GM23338 (cell line): ENCODE data around the gene TBCE. TPM values are rescaled to one million over a fixed set of nuclear protein-coding genes. Genes with fewer than 3 reads are reported as not detected.
"Not testable (repeated sequence)": the region's sequence is repeated elsewhere in the genome, so short reads cannot be mapped to it uniquely, and the experiment has no call there.

Experiments
- ATAC-seq: fragments of 200-7000 bp; cut with Tn5 transposase; 3 replicates; pipeline ENCODE4 v1.9.1; 2020
- DNase-seq: peaks from one replicate; pipeline ENCODE4 v3.0.0-alpha.2; 2015; ENCODE audit warnings: low spot score
- H2AFZ ChIP-seq: fragments of 200-600 bp; sonication (generic); 2 replicates; pipeline ENCODE4 v1.8.0; 2016; ENCODE audit warnings: antibody characterized with exemption, mild to moderate bottlenecking, moderate library complexity
- H3F3A ChIP-seq: fragments of 200-600 bp; sonication (generic); replicated peaks from 2 replicates; pipeline ENCODE4 v1.8.0; 2017; ENCODE audit warnings: antibody characterized with exemption, mixed run types, low read depth
- H3K27ac ChIP-seq: fragments of 200-600 bp; sonication (generic); 2 replicates; pipeline ENCODE4 v1.6.1; 2016; ENCODE audit warnings: low read depth
- H3K27me3 ChIP-seq: fragments of 200-600 bp; sonication (generic); 2 replicates; pipeline ENCODE4 v1.8.0; 2016; ENCODE audit warnings: mild to moderate bottlenecking, mixed run types, moderate library complexity; ENCODE audit not compliant: insufficient read depth
- H3K36me3 ChIP-seq: fragments of 200-600 bp; sonication (generic); 2 replicates; pipeline ENCODE4 v1.8.0; 2016; ENCODE audit warnings: mild to moderate bottlenecking; ENCODE audit not compliant: insufficient read depth
- H3K4me1 ChIP-seq: fragments of 200-600 bp; sonication (generic); 2 replicates; pipeline ENCODE4 v1.8.0; 2016; ENCODE audit warnings: mild to moderate bottlenecking, moderate library complexity; ENCODE audit not compliant: insufficient read depth
- H3K4me2 ChIP-seq: fragments of 200-600 bp; sonication (generic); 2 replicates; pipeline ENCODE4 v1.7.1; 2017; ENCODE audit warnings: mixed run types
- H3K4me3 ChIP-seq: fragments of 200-600 bp; sonication (generic); 2 replicates; pipeline ENCODE4 v1.6.1; 2016; ENCODE audit warnings: mixed run types
- H3K79me2 ChIP-seq: fragments of 200-600 bp; sonication (generic); replicated peaks from 2 replicates; pipeline ENCODE4 v1.8.0; 2017; ENCODE audit warnings: mild to moderate bottlenecking; ENCODE audit not compliant: insufficient read depth
- H3K9me2 ChIP-seq: fragments of 200-600 bp; sonication (generic); 2 replicates; pipeline ENCODE4 v1.8.0; 2017; ENCODE audit not compliant: insufficient read depth
- H4K20me1 ChIP-seq: fragments of 200-600 bp; sonication (generic); replicated peaks from 2 replicates; pipeline ENCODE4 v1.8.0; 2017; ENCODE audit warnings: mild to moderate bottlenecking; ENCODE audit not compliant: insufficient read depth
- H3K27ac Mint-ChIP-seq: 2 replicates; pipeline ENCODE4 v1.8.0; 2020; ENCODE audit warnings: inconsistent platforms, mild to moderate bottlenecking, moderate library complexity, mixed read lengths
- H3K27me3 Mint-ChIP-seq: 3 replicates; pipeline ENCODE4 v1.8.0; 2022; ENCODE audit warnings: low read depth, mild to moderate bottlenecking, moderate library complexity, mixed read lengths, inconsistent platforms; ENCODE audit not compliant: insufficient read depth, poor library complexity
- H3K36me3 Mint-ChIP-seq: 3 replicates; pipeline ENCODE4 v1.8.0; 2021; ENCODE audit warnings: low read depth, mild to moderate bottlenecking, inconsistent platforms, moderate library complexity, mixed read lengths
- H3K4me1 Mint-ChIP-seq: 3 replicates; pipeline ENCODE4 v1.8.0; 2020; ENCODE audit warnings: mild to moderate bottlenecking, inconsistent platforms, mixed read lengths
- H3K4me3 Mint-ChIP-seq: 3 replicates; pipeline ENCODE4 v1.8.0; 2021; ENCODE audit warnings: moderate library complexity, mild to moderate bottlenecking, inconsistent platforms, mixed read lengths
- H3K9me3 Mint-ChIP-seq: 3 replicates; pipeline ENCODE4 v1.8.0; 2020; ENCODE audit warnings: moderate library complexity, mild to moderate bottlenecking, inconsistent platforms, mixed read lengths
- CTCF ChIP-seq, 2 experiments: fragments of 200-600 bp in 1 of 2; sonication (generic) in 1 of 2; conservative IDR thresholded peaks; 2 replicates each; pipeline versions ENCODE4 v1.5.1 to v1.6.1; 2016 to 2017; ENCODE audit warnings: antibody characterized with exemption in 2 of 2, low read depth in 2 of 2, mild to moderate bottlenecking in 2 of 2, moderate library complexity in 1 of 2
- ETS1 ChIP-seq: IDR thresholded peaks from 2 replicates; pipeline ENCODE4 v1.6.1; 2016; ENCODE audit warnings: antibody characterized with exemption
- EZH2 ChIP-seq: fragments of 200-600 bp; sonication (generic); IDR thresholded peaks from one replicate; pipeline ENCODE4 v1.8.0; 2017; ENCODE audit warnings: antibody characterized with exemption, mild to moderate bottlenecking, low read depth; ENCODE audit not compliant: unreplicated experiment
- EZH2phosphoT487 ChIP-seq: fragments of 200-600 bp; sonication (generic); IDR thresholded peaks from one replicate; pipeline ENCODE4 v1.8.1; 2018; ENCODE audit warnings: antibody characterized with exemption; ENCODE audit not compliant: unreplicated experiment
- NANOG ChIP-seq: IDR thresholded peaks from 2 replicates; pipeline ENCODE4 v1.6.1; 2016; ENCODE audit warnings: antibody characterized with exemption, borderline replicate concordance
- POLR2AphosphoS5 ChIP-seq: IDR thresholded peaks from 2 replicates; pipeline ENCODE4 v1.6.1; 2016; ENCODE audit warnings: antibody characterized with exemption, low read depth
- polyA plus RNA-seq: library from polyadenylated mRNA; unstranded; fragments of >200 nt; fragmentation: Nextera tagmentation; extraction: Ambion mirVana; gene quantifications from 2 replicates; pipeline ENCODE4 v1.2.1, GENCODE V29; 2016
- total RNA-seq: library from RNA; depleted of rRNA; stranded (reverse); fragments of >200 nt; shearing (Covaris generic); gene quantifications from 2 replicates; pipeline ENCODE4 v1.2.3, GENCODE V29; 2014

TBCE gene
- total and polyA plus RNA-seq, 2 experiments from 2014 or later: 42.7 to 64.8 TPM

GRCh38 chr1:235455097-235455496, 87.9 kb downstream of the TBCE start (continued):
- no peak for TF ChIP-seq CTCF (conservative IDR thresholded peaks at IDR 0.05; ENCODE audit: low read depth in 2 of 2)
- no peak for TF ChIP-seq EZH2phosphoT487
- TF ChIP-seq ETS1: no peak
- TF ChIP-seq POLR2AphosphoS5: no peak
- no peak for TF ChIP-seq NANOG

GRCh38 chr1:235455823-235456222, 88.6 kb downstream of the TBCE start:
- H3K4me3 Mint-ChIP-seq: no peak overlapping the region
- peaks cover under 1% of the 10 kb centered on the region; the same call in 2 of the 3 replicates for H3K4me1 Mint-ChIP-seq
- Histone ChIP-seq H3K4me1 (no peaks in the 10 kb centered on the region), H3K27me3 (no peaks in the 10 kb centered on the region), H3K4me2 (no peak overlapping the region), H3K9me2 (no peaks in the 10 kb centered on the region), H3K27ac (no peak overlapping the region), H3K4me3 (no peak overlapping the region), H3F3A (no peaks in the 10 kb centered on the region), H3K36me3 (peaks cover under 1% of the 10 kb centered on the region), H2AFZ (no peak overlapping the region), H3K79me2 (no peaks in the 10 kb centered on the region), H4K20me1 (no peaks in the 10 kb centered on the region)
- H3K9me3 Mint-ChIP-seq: no peaks in the 10 kb centered on the region
- no peak for ATAC-seq
- no peak for TF ChIP-seq EZH2
- no peak overlapping the region for H3K27ac Mint-ChIP-seq
- peaks cover 2% of the 10 kb centered on the region for H3K27me3 Mint-ChIP-seq
- H3K36me3 Mint-ChIP-seq: peaks cover 28% of the 10 kb centered on the region; the same call in 2 of the 3 replicates
- no peak for DNase-seq

- not testable (repeated sequence) for H3K79me2 ChIP-seq, H3K36me3 ChIP-seq, H3K4me1 ChIP-seq, H3K27me3 Mint-ChIP-seq, H4K20me1 ChIP-seq, H3K4me2 ChIP-seq, H3K9me2 ChIP-seq, H3K9me3 Mint-ChIP-seq, H3F3A ChIP-seq, H3K4me3 Mint-ChIP-seq, H3K27ac ChIP-seq, ATAC-seq, H3K4me3 ChIP-seq, H3K27ac Mint-ChIP-seq, H3K4me1 Mint-ChIP-seq, DNase-seq, H2AFZ ChIP-seq, H3K27me3 ChIP-seq
- peaks cover 14% of the 10 kb centered on the region; the same call in 2 of the 3 replicates for H3K36me3 Mint-ChIP-seq
Observed at GRCh38 chr1:235457856-235458255, 90.6 kb downstream of the TBCE start.

- ATAC-seq: no peak
- Mint-ChIP-seq H3K36me3 (peaks cover 24% of the 10 kb centered on the region), H3K4me1 (no peaks in the 10 kb centered on the region)
- no peak for TF ChIP-seq ETS1
Observed at GRCh38 chr1:235460770-235461169, 93.5 kb downstream of the TBCE start.

More at GRCh38 chr1:235460770-235461169, 93.5 kb downstream of the TBCE start:
- H3K9me3 Mint-ChIP-seq: no peaks in the 10 kb centered on the region
- Histone ChIP-seq H3K4me1 (no peaks in the 10 kb centered on the region), H3K27me3 (no peaks in the 10 kb centered on the region), H3K4me2 (no peak overlapping the region), H3K27ac (no peak overlapping the region), H3K4me3 (no peak overlapping the region), H2AFZ (no peak overlapping the region), H3F3A (no peaks in the 10 kb centered on the region), H3K9me2 (no peaks in the 10 kb centered on the region), H3K79me2 (no peaks in the 10 kb centered on the region; the same call in 1 of the 2 replicates), H4K20me1 (0 out of 2 replicates have a peak, but pooled peaks cover 6% of the 10 kb centered on the region), H3K36me3 (peaks cover 3% of the 10 kb centered on the region)
- H3K27ac Mint-ChIP-seq: no peak overlapping the region
- DNase-seq: no peak
- no peaks in the 10 kb centered on the region for H3K27me3 Mint-ChIP-seq
- H3K4me3 Mint-ChIP-seq: no peak overlapping the region
